Gastrocnemius medialis (tissue), 4 donors: Measurements from ENCODE around the gene PODNL1.

Experiments used
- CTCF ChIP-seq, 5 experiments: fragments of 450-650 bp in 3 of 5; fragments of 200-600 bp in 2 of 5; sonication (generic) in 2 of 5; IDR thresholded peaks in 4 of 5; conservative IDR thresholded peaks in 1 of 5; 1 replicate in 4 of 5; 2 replicates in 1 of 5; pipeline ENCODE4 v1.5.1; 2016 to 2019; ENCODE audit warnings: antibody characterized with exemption in 5 of 5, mild to moderate bottlenecking in 3 of 5, moderate library complexity in 3 of 5
- POLR2A ChIP-seq, 2 donors: fragments of 450-650 bp; IDR thresholded peaks; one replicate each; pipeline ENCODE4 v1.6.1; 2017; ENCODE audit warnings: antibody characterized with exemption in 2 of 2, mild to moderate bottlenecking in 2 of 2, moderate library complexity in 2 of 2

- TF ChIP-seq CTCF (IDR thresholded peaks at IDR 0.05 in 4 of 5, conservative IDR thresholded peaks at IDR 0.05 in 1 of 5) (no peak), POLR2A (IDR thresholded peaks at IDR 0.05) (no peak)
Observed at GRCh38 chr19:13982773-13983172, 44.6 kb upstream of the PODNL1 start.
